WTC11 (cell line): Measurements from ENCODE around the gene NELL1. TPM values are rescaled to one million over a fixed set of nuclear protein-coding genes. Genes with fewer than 3 reads are reported as not detected.

Experiments used
- ATAC-seq: fragments of 200-7000 bp; cut with Tn5 transposase; 2 replicates; pipeline ENCODE4 v1.10.0; 2021; ENCODE audit warnings: mild to moderate bottlenecking, moderate library complexity
- CTCF ChIA-PET: fragments of 300-600 bp; sonication (Branson Sonifier 250); formaldehyde crosslinking; loops from one replicate; lab custom pipeline; 2021; ENCODE audit warnings: antibody characterized with exemption; lab: Charles Lee
- POLR2A ChIA-PET: fragments of 350-600 bp; sonication (Branson Sonifier 250); formaldehyde crosslinking; loops from one replicate; lab custom pipeline; 2021; ENCODE audit warnings: antibody characterized with exemption; lab: Charles Lee
- DNase-seq: peaks from one replicate; pipeline ENCODE4 v3.0.0; 2021; ENCODE audit warnings: low spot score
- H3K27ac Mint-ChIP-seq: 2 replicates; pipeline ENCODE4 v1.8.0; 2021; ENCODE audit warnings: mixed read lengths
- H3K27me3 Mint-ChIP-seq: 2 replicates; pipeline ENCODE4 v1.8.0; 2021; ENCODE audit warnings: low read depth, mild to moderate bottlenecking, moderate library complexity, mixed read lengths
- H3K36me3 Mint-ChIP-seq: 2 replicates; pipeline ENCODE4 v1.8.0; 2021; ENCODE audit warnings: mixed read lengths
- H3K4me1 Mint-ChIP-seq: 2 replicates; pipeline ENCODE4 v1.8.0; 2022; ENCODE audit warnings: mixed read lengths
- H3K4me3 Mint-ChIP-seq: 2 replicates; pipeline ENCODE4 v1.8.0; 2021; ENCODE audit warnings: mild to moderate bottlenecking, moderate library complexity, mixed read lengths
- H3K9me3 Mint-ChIP-seq: 2 replicates; pipeline ENCODE4 v1.8.0; 2021; ENCODE audit warnings: mixed read lengths
- ATF3 ChIP-seq: sonication (generic); formaldehyde crosslinking; conservative IDR thresholded peaks from 2 replicates; pipeline ENCODE4 v1.8.1; 2022; ENCODE audit warnings: mild to moderate bottlenecking, missing genetic modification reagents
- CREM ChIP-seq: sonication (generic); formaldehyde crosslinking; IDR thresholded peaks from 2 replicates; pipeline ENCODE4 v1.8.1; 2022; ENCODE audit warnings: mild to moderate bottlenecking, missing genetic modification reagents, moderate library complexity
- E2F5 ChIP-seq: sonication (generic); formaldehyde crosslinking; IDR thresholded peaks from 2 replicates; pipeline ENCODE4 v1.8.1; 2022; ENCODE audit warnings: mild to moderate bottlenecking, moderate library complexity, missing genetic modification reagents
- ELF4 ChIP-seq: sonication (generic); formaldehyde crosslinking; IDR thresholded peaks from 2 replicates; pipeline ENCODE4 v1.8.1; 2022; ENCODE audit warnings: low read depth, mild to moderate bottlenecking, moderate library complexity, missing genetic modification reagents
- FOXJ3 ChIP-seq: sonication (generic); formaldehyde crosslinking; IDR thresholded peaks from 2 replicates; pipeline ENCODE4 v1.9.0; 2021; ENCODE audit warnings: missing genetic modification reagents, mild to moderate bottlenecking, borderline replicate concordance
- FOXK1 ChIP-seq: sonication (generic); formaldehyde crosslinking; IDR thresholded peaks from 2 replicates; pipeline ENCODE4 v1.8.0; 2022; ENCODE audit warnings: mild to moderate bottlenecking, moderate library complexity, missing genetic modification reagents
- GTF2I ChIP-seq: fragments of 250-450 bp; sonication (Bioruptor Pico); conservative IDR thresholded peaks from 2 replicates; pipeline ENCODE4 v1.4.0; 2021; ENCODE audit warnings: mild to moderate bottlenecking
- IRF2 ChIP-seq: sonication (generic); formaldehyde crosslinking; IDR thresholded peaks from 2 replicates; pipeline ENCODE4 v1.8.0; 2022; ENCODE audit warnings: low read depth, missing genetic modification reagents, borderline replicate concordance
- JUN ChIP-seq: sonication (generic); formaldehyde crosslinking; IDR thresholded peaks from 2 replicates; pipeline ENCODE4 v1.8.0; 2023; ENCODE audit warnings: mild to moderate bottlenecking, missing genetic modification reagents
- MYBL2 ChIP-seq: sonication (generic); formaldehyde crosslinking; IDR thresholded peaks from 2 replicates; pipeline ENCODE4 v1.8.1; 2023; ENCODE audit warnings: mild to moderate bottlenecking, moderate library complexity, missing genetic modification reagents
- NFATC4 ChIP-seq: fragments of 250-450 bp; sonication (Bioruptor Pico); IDR thresholded peaks from 2 replicates; pipeline ENCODE4 v1.9.0; 2021; ENCODE audit warnings: mild to moderate bottlenecking
- SP1 ChIP-seq: sonication (generic); formaldehyde crosslinking; conservative IDR thresholded peaks from 2 replicates; pipeline ENCODE4 v1.8.1; 2022; ENCODE audit warnings: missing genetic modification reagents
- TCF7 ChIP-seq: sonication (generic); formaldehyde crosslinking; IDR thresholded peaks from 2 replicates; pipeline ENCODE4 v1.8.0; 2022; ENCODE audit warnings: mild to moderate bottlenecking, low read depth, missing genetic modification reagents, moderate library complexity
- TEAD4 ChIP-seq: sonication (generic); formaldehyde crosslinking; IDR thresholded peaks from 2 replicates; pipeline ENCODE4 v1.8.0; 2022; ENCODE audit warnings: mild to moderate bottlenecking, missing genetic modification reagents
- USF1 ChIP-seq: sonication (generic); formaldehyde crosslinking; IDR thresholded peaks from 2 replicates; pipeline ENCODE4 v1.8.0; 2022; ENCODE audit warnings: mild to moderate bottlenecking, missing genetic modification reagents
- USF2 ChIP-seq: sonication (generic); formaldehyde crosslinking; IDR thresholded peaks from 2 replicates; pipeline ENCODE4 v1.8.1; 2023; ENCODE audit warnings: mild to moderate bottlenecking, missing genetic modification reagents, moderate library complexity
- ZNF138 ChIP-seq: sonication (generic); formaldehyde crosslinking; conservative IDR thresholded peaks from 2 replicates; pipeline ENCODE4 v1.8.1; 2022; ENCODE audit warnings: mild to moderate bottlenecking, moderate library complexity, missing genetic modification reagents
- ZNF219 ChIP-seq: sonication (generic); formaldehyde crosslinking; IDR thresholded peaks from 2 replicates; pipeline ENCODE4 v1.8.0; 2023; ENCODE audit warnings: missing genetic modification reagents, mild to moderate bottlenecking, borderline replicate concordance
- ZNF317 ChIP-seq: sonication (generic); formaldehyde crosslinking; IDR thresholded peaks from 2 replicates; pipeline ENCODE4 v1.8.1; 2023; ENCODE audit warnings: low read depth, mild to moderate bottlenecking, moderate library complexity, missing genetic modification reagents, borderline replicate concordance
- ZNF396 ChIP-seq: fragments of 250-450 bp; sonication (Bioruptor Pico); IDR thresholded peaks from 2 replicates; pipeline ENCODE4 v1.8.0; 2021; ENCODE audit warnings: mild to moderate bottlenecking, moderate library complexity, borderline replicate concordance
- ZNF416 ChIP-seq: fragments of 250-450 bp; sonication (Bioruptor Pico); IDR thresholded peaks from 2 replicates; pipeline ENCODE4 v1.9.0; 2021; ENCODE audit warnings: mild to moderate bottlenecking, inconsistent platforms
- ZNF671 ChIP-seq: fragments of 250-450 bp; sonication (Bioruptor Pico); IDR thresholded peaks from 2 replicates; pipeline ENCODE4 v1.8.0; 2021; ENCODE audit warnings: mild to moderate bottlenecking
- total RNA-seq: library from RNA; stranded (reverse); gene quantifications from 3 replicates; pipeline ENCODE4 v1.2.3, GENCODE V29; 2021
- TF ChIP-seq, protein P1 (sequence below): fragments of 250-450 bp; sonication (Bioruptor Pico); IDR thresholded peaks from 2 replicates; pipeline ENCODE4 v1.8.0; 2021; ENCODE audit warnings: mild to moderate bottlenecking
- TF ChIP-seq, protein P2 (sequence below): sonication (generic); formaldehyde crosslinking; IDR thresholded peaks from 2 replicates; pipeline ENCODE4 v1.8.1; 2022; ENCODE audit warnings: low read depth, mild to moderate bottlenecking, moderate library complexity, missing genetic modification reagents, borderline replicate concordance
- TF ChIP-seq, protein P3 (sequence below): sonication (generic); formaldehyde crosslinking; IDR thresholded peaks from 2 replicates; pipeline ENCODE4 v1.8.0; 2022; ENCODE audit warnings: mild to moderate bottlenecking, missing genetic modification reagents
- TF ChIP-seq, protein P4 (sequence below): fragments of 250-450 bp; sonication (Bioruptor Pico); IDR thresholded peaks from 2 replicates; pipeline ENCODE4 v1.9.0; 2021; ENCODE audit warnings: moderate library complexity, mild to moderate bottlenecking, inconsistent platforms, borderline replicate concordance
- TF ChIP-seq, protein P5 (sequence below): sonication (generic); formaldehyde crosslinking; IDR thresholded peaks from 2 replicates; pipeline ENCODE4 v1.8.0; 2022; ENCODE audit warnings: mild to moderate bottlenecking, missing genetic modification reagents

Gene NELL1
- total RNA-seq, 1 experiment from 2014 or later: 1.8 TPM

DNA sequence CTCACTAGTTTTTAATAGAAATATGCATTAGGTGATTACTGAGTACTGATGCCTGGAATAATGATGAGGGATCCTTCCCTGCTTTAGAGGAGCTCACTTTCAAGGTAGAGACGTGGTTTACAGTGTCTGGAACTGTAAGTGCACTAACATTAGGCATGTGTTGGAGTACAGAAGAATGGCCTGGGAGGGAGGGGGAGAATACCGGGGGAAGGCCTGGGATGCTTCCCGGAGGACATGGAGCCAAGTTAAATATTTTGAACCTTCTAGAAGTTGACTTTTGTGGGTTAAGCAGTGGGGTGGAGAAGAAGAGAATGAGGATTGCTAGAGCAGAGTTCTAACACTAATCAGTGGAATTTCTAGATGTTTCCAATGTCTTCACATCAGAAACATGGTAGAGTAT lies 261.6 kb downstream of the NELL1 start:
- DNase-seq (no peak), ATAC-seq (no peak)
- Mint-ChIP-seq H3K9me3 (peaks cover 2% of the 10 kb centered on the region), H3K4me3 (no peak overlapping the region), H3K4me1 (no peaks in the 10 kb centered on the region), H3K27ac (no peak overlapping the region), H3K27me3 (no peaks in the 10 kb centered on the region), H3K36me3 (no peaks in the 10 kb centered on the region)
- TF ChIP-seq, protein P1, sequence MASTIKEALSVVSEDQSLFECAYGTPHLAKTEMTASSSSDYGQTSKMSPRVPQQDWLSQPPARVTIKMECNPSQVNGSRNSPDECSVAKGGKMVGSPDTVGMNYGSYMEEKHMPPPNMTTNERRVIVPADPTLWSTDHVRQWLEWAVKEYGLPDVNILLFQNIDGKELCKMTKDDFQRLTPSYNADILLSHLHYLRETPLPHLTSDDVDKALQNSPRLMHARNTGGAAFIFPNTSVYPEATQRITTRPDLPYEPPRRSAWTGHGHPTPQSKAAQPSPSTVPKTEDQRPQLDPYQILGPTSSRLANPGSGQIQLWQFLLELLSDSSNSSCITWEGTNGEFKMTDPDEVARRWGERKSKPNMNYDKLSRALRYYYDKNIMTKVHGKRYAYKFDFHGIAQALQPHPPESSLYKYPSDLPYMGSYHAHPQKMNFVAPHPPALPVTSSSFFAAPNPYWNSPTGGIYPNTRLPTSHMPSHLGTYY (CRISPR knock-in tag): no peak
- TF ChIP-seq, protein P2, sequence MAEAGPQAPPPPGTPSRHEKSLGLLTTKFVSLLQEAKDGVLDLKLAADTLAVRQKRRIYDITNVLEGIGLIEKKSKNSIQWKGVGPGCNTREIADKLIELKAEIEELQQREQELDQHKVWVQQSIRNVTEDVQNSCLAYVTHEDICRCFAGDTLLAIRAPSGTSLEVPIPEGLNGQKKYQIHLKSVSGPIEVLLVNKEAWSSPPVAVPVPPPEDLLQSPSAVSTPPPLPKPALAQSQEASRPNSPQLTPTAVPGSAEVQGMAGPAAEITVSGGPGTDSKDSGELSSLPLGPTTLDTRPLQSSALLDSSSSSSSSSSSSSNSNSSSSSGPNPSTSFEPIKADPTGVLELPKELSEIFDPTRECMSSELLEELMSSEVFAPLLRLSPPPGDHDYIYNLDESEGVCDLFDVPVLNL: no peak
- no peak for TF ChIP-seq TCF7
- TF ChIP-seq MYBL2 (CRISPR knock-in tag): no peak
- no peak for TF ChIP-seq ZNF671
- TF ChIP-seq JUN (CRISPR knock-in tag): no peak
- TF ChIP-seq, protein P3, sequence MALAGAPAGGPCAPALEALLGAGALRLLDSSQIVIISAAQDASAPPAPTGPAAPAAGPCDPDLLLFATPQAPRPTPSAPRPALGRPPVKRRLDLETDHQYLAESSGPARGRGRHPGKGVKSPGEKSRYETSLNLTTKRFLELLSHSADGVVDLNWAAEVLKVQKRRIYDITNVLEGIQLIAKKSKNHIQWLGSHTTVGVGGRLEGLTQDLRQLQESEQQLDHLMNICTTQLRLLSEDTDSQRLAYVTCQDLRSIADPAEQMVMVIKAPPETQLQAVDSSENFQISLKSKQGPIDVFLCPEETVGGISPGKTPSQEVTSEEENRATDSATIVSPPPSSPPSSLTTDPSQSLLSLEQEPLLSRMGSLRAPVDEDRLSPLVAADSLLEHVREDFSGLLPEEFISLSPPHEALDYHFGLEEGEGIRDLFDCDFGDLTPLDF (CRISPR knock-in tag): no peak
- no peak for TF ChIP-seq FOXK1 (CRISPR knock-in tag)
- TF ChIP-seq ATF3: no peak
- no peak for TF ChIP-seq TEAD4
- no peak for TF ChIP-seq IRF2
- TF ChIP-seq USF1 (CRISPR knock-in tag): no peak
- POLR2A ChIA-PET: no interaction called here
- CTCF ChIA-PET: no interaction called here

GRCh38 chr11:20933086-20933485 lies 263.7 kb downstream of the NELL1 start:
- POLR2A ChIA-PET: no interaction called here
- no peak for DNase-seq
- TF ChIP-seq, protein P4, sequence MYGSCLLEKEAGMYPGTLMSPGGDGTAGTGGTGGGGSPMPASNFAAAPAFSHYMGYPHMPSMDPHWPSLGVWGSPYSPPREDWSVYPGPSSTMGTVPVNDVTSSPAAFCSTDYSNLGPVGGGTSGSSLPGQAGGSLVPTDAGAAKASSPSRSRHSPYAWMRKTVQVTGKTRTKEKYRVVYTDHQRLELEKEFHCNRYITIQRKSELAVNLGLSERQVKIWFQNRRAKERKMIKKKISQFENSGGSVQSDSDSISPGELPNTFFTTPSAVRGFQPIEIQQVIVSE (CRISPR knock-in tag): no peak
- TF ChIP-seq CREM (CRISPR knock-in tag) (no peak), FOXJ3 (CRISPR knock-in tag) (no peak), E2F5 (CRISPR knock-in tag) (no peak), GTF2I (no peak), SP1 (CRISPR knock-in tag) (no peak)
- TF ChIP-seq, all 79 proteins: peak for 0
- Mint-ChIP-seq H3K4me1 (no peaks in the 10 kb centered on the region), H3K27ac (no peak overlapping the region), H3K27me3 (no peaks in the 10 kb centered on the region), H3K9me3 (no peaks in the 10 kb centered on the region), H3K36me3 (no peaks in the 10 kb centered on the region), H3K4me3 (no peak overlapping the region)
- CTCF ChIA-PET: no interaction called here
- no peak for ATAC-seq

DNA sequence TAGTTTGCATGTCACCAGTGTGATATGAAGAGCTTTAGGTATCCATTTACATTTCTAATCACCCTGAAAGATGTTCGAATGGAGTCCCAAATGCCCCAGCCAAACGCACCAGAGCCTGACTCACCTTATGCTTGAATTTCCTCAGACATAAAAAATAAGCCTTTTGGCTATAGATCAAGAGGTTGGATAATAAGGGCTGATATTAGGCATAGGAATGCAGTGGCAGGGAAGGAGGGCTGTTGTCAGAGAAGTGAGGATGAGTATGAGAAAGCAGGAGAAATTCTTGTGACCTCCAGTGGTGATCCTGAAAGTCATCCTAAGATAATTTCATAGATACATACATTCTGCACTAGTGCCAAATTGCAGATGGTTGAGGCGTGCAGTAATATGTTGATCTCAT lies 264.6 kb downstream of the NELL1 start:
- CTCF ChIA-PET: no interaction called here
- H3K4me1 Mint-ChIP-seq: no peaks in the 10 kb centered on the region
- ATAC-seq: no peak
- no peak overlapping the region for H3K27ac Mint-ChIP-seq
- H3K27me3 Mint-ChIP-seq: no peaks in the 10 kb centered on the region
- DNase-seq: no peak
- no peak overlapping the region for H3K4me3 Mint-ChIP-seq
- no peaks in the 10 kb centered on the region for H3K9me3 Mint-ChIP-seq
- POLR2A ChIA-PET: no interaction called here
- H3K36me3 Mint-ChIP-seq: no peaks in the 10 kb centered on the region
- TF ChIP-seq NFATC4 (CRISPR knock-in tag): no peak
- TF ChIP-seq ZNF219 (CRISPR knock-in tag): no peak
- no peak for TF ChIP-seq ZNF396 (CRISPR knock-in tag)
- no peak for TF ChIP-seq ZNF317 (CRISPR knock-in tag)
- TF ChIP-seq, protein P5, sequence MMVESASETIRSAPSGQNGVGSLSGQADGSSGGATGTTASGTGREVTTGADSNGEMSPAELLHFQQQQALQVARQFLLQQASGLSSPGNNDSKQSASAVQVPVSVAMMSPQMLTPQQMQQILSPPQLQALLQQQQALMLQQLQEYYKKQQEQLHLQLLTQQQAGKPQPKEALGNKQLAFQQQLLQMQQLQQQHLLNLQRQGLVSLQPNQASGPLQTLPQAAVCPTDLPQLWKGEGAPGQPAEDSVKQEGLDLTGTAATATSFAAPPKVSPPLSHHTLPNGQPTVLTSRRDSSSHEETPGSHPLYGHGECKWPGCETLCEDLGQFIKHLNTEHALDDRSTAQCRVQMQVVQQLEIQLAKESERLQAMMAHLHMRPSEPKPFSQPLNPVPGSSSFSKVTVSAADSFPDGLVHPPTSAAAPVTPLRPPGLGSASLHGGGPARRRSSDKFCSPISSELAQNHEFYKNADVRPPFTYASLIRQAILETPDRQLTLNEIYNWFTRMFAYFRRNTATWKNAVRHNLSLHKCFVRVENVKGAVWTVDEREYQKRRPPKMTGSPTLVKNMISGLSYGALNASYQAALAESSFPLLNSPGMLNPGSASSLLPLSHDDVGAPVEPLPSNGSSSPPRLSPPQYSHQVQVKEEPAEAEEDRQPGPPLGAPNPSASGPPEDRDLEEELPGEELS: no peak
- no peak for TF ChIP-seq USF2 (CRISPR knock-in tag)
- TF ChIP-seq ELF4 (CRISPR knock-in tag): no peak
- no peak for TF ChIP-seq ZNF416
- TF ChIP-seq ZNF138 (CRISPR knock-in tag): no peak
